ENCODE measurements around the gene PDE8B.
A peak's percentile ranks its signal among the peaks of the same experiment; 100 is the strongest.

Gene PDE8B

DNA sequence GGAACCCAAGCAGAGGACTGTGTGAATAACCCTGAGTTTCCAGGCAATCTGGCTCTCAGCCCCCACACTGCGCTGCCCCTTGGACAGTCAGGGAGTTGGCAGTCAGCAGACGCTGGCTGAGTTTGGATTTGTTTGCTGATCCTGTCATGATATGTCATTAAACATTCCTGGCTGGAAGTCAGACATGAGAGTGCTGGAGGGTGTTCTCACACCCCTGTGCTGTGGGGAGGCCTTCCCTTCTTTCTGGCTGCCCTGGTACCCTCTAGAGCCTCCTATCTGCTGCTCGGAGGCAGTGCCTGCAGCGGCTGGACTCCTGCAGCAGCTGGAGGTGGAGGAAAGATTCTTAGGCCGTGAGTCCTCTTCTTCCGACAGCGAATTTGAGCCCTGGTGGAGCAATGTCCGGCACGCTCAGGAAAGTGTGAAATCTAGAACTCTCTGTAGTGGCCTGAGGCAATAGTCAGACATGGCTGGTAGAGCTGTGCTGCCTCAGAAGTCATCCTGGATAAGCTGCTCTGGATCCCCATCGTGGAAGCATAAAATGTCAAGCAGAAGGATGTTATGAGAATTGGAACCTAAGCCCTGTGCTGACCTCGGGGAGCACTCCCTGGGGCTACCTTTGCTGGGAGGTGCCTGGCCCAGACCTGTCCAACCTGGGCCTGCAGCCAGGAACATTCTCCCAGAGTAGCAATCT lies 72.0 kb downstream of the PDE8B start (continued):
- no peak for TF ChIP-seq ZNF70 (CRISPR knock-in tag; IDR thresholded peaks at IDR 0.05)
- no peak for TF ChIP-seq ESRRG (CRISPR knock-in tag; IDR thresholded peaks at IDR 0.05)
- TF ChIP-seq RARB (CRISPR knock-in tag; IDR thresholded peaks at IDR 0.05) = no peak
- TF ChIP-seq ISL1 (CRISPR knock-in tag; IDR thresholded peaks at IDR 0.05) = no peak
- no peak for TF ChIP-seq ZFP30 (CRISPR knock-in tag; IDR thresholded peaks at IDR 0.05)
- no peak for TF ChIP-seq PPARA (CRISPR knock-in tag; IDR thresholded peaks at IDR 0.05; ENCODE audit: borderline replicate concordance)

DNA sequence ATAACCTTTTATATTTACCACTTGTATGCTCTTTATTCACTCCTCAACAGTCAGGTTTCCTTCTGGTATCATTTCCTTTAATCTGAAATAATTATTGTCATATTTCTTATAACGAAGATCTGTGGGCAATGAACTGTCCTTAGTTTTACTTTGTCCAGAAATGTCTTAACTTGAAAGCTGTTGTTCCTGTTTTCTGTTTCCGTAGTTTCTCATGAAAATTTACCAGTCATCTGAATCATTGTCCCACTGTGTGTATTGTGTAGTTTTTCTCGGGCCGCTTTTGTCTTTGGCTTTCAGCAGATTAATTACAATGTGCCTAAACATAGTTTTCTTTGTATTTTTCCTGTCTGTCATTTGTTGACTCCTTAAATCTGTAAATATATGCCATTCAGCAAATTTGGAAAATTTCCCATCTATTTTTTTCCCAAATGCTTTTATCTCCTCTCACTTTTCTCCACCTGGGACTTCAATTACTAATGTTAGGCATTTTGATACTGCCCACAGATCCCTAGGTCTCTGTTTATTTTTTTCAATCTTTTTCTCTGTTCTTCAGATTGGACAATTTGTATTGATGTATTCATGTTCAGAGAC lies 74.9 kb downstream of the PDE8B start:
- no peak for ATAC-seq
- TF ChIP-seq, protein P1, sequence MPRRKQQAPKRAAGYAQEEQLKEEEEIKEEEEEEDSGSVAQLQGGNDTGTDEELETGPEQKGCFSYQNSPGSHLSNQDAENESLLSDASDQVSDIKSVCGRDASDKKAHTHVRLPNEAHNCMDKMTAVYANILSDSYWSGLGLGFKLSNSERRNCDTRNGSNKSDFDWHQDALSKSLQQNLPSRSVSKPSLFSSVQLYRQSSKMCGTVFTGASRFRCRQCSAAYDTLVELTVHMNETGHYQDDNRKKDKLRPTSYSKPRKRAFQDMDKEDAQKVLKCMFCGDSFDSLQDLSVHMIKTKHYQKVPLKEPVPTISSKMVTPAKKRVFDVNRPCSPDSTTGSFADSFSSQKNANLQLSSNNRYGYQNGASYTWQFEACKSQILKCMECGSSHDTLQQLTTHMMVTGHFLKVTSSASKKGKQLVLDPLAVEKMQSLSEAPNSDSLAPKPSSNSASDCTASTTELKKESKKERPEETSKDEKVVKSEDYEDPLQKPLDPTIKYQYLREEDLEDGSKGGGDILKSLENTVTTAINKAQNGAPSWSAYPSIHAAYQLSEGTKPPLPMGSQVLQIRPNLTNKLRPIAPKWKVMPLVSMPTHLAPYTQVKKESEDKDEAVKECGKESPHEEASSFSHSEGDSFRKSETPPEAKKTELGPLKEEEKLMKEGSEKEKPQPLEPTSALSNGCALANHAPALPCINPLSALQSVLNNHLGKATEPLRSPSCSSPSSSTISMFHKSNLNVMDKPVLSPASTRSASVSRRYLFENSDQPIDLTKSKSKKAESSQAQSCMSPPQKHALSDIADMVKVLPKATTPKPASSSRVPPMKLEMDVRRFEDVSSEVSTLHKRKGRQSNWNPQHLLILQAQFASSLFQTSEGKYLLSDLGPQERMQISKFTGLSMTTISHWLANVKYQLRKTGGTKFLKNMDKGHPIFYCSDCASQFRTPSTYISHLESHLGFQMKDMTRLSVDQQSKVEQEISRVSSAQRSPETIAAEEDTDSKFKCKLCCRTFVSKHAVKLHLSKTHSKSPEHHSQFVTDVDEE (CRISPR knock-in tag; IDR thresholded peaks at IDR 0.05) = no peak
- TF ChIP-seq RARB (CRISPR knock-in tag; IDR thresholded peaks at IDR 0.05) (no peak), ESRRG (CRISPR knock-in tag; IDR thresholded peaks at IDR 0.05) (no peak), CSDC2 (CRISPR knock-in tag; IDR thresholded peaks at IDR 0.05) (no peak), ZC3H10 (CRISPR knock-in tag; IDR thresholded peaks at IDR 0.05) (no peak), ZNF8 (CRISPR knock-in tag; IDR thresholded peaks at IDR 0.05) (no peak), ARNTL (CRISPR knock-in tag; IDR thresholded peaks at IDR 0.05; ENCODE audit: borderline replicate concordance, low read depth) (no peak), ZFP3 (CRISPR knock-in tag; IDR thresholded peaks at IDR 0.05) (no peak), ZFP30 (CRISPR knock-in tag; IDR thresholded peaks at IDR 0.05) (no peak), BACH2 (CRISPR knock-in tag; IDR thresholded peaks at IDR 0.05; ENCODE audit: borderline replicate concordance) (no peak), OSR1 (CRISPR knock-in tag; IDR thresholded peaks at IDR 0.05) (no peak), TOX (CRISPR knock-in tag; IDR thresholded peaks at IDR 0.05; ENCODE audit: borderline replicate concordance) (no peak), ZNF70 (CRISPR knock-in tag; IDR thresholded peaks at IDR 0.05) (no peak)
- TF ChIP-seq, protein P2, sequence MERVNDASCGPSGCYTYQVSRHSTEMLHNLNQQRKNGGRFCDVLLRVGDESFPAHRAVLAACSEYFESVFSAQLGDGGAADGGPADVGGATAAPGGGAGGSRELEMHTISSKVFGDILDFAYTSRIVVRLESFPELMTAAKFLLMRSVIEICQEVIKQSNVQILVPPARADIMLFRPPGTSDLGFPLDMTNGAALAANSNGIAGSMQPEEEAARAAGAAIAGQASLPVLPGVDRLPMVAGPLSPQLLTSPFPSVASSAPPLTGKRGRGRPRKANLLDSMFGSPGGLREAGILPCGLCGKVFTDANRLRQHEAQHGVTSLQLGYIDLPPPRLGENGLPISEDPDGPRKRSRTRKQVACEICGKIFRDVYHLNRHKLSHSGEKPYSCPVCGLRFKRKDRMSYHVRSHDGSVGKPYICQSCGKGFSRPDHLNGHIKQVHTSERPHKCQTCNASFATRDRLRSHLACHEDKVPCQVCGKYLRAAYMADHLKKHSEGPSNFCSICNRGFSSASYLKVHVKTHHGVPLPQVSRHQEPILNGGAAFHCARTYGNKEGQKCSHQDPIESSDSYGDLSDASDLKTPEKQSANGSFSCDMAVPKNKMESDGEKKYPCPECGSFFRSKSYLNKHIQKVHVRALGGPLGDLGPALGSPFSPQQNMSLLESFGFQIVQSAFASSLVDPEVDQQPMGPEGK (CRISPR knock-in tag; IDR thresholded peaks at IDR 0.05; ENCODE audit: borderline replicate concordance) = no peak
- TF ChIP-seq, protein P3, sequence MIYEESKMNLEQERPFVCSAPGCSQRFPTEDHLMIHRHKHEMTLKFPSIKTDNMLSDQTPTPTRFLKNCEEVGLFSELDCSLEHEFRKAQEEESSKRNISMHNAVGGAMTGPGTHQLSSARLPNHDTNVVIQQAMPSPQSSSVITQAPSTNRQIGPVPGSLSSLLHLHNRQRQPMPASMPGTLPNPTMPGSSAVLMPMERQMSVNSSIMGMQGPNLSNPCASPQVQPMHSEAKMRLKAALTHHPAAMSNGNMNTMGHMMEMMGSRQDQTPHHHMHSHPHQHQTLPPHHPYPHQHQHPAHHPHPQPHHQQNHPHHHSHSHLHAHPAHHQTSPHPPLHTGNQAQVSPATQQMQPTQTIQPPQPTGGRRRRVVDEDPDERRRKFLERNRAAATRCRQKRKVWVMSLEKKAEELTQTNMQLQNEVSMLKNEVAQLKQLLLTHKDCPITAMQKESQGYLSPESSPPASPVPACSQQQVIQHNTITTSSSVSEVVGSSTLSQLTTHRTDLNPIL (CRISPR knock-in tag; IDR thresholded peaks at IDR 0.05; ENCODE audit: low read depth) = no peak

DNA sequence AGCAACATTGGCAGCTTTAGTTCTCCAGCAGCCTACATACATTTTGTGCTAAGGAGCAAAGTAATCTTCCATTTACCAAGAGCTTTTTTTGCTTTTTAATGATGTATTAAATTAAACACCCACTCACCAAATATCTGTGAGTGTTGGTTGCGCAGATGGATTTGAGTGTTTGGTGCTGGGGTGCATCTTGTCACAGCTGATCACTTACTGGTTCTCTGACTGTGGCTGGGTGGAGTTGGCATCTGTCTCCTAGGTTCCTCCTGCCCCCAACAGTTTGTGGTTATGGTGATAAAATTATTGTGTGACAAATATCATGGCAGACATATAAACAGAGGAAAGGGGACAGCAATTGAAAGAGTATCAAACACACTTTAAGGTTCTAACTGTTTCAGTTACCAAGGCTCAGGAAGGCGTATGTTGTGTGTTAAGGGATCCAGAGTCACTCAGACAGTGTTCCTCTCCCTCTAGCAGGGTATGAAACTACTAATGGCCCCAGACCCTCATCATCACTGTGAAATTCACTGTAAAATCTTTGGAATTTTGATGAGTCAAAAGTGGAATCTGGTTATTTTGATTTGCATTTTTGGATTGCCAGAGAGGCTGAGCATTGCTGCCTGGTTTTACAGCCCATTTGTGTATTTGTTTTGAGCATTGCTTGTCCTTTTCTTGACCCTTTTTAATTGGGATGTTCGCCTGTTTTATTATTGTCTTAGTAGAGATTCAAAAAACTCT lies 81.7 kb downstream of the PDE8B start:
- TF ChIP-seq ISL1 (CRISPR knock-in tag; IDR thresholded peaks at IDR 0.05) (peak; percentile 44), ZC3H10 (CRISPR knock-in tag; IDR thresholded peaks at IDR 0.05) (no peak)
- ATAC-seq = no peak

DNA sequence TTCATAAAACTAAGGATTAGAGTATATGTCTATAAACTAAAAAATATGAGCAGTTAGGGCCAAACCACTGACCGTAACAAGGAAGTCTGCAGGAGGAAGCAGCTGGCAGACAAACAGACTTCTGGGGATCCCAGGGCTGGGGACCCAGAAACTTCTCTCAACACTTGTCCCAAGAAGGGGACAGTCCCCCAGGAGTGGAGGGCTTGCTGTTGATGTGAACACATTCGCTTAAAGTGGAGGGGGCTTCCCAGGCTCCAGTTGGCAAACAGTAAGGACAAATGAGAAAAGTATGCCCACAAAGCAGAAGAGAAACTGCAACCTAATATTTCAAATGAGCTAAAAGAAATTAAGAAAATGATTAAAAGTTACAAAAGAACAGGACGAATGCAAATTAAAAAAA lies 83.7 kb downstream of the PDE8B start:
- TF ChIP-seq ZNF8 (CRISPR knock-in tag; IDR thresholded peaks at IDR 0.05) = no peak
- ATAC-seq = no peak

DNA sequence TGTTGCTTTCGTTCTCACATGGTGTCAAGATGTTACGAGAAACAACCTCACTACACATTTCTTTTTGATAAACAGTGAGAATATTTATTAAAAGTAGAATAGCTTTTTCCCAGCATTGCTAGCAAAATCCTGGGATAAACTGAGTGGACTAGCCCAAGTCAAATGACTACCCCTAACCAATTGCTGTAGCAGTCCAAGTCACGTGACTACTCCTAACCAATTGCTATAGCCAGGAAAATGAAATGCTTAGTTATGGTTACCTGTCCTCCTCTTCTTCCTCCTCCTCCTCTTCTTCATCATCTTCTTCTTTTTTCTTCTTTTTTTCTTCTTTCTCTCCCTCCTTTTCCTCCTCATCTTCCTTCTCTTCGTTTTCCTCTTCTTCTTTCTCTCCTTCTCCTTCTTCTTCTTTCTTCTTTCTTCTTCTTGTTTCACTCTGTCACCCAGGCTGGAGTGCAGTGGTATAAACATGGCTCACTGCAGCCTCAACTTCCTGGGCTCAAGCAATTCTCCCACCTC lies 85.4 kb downstream of the PDE8B start:
- no peak for TF ChIP-seq TOX (CRISPR knock-in tag; IDR thresholded peaks at IDR 0.05; ENCODE audit: borderline replicate concordance)
- TF ChIP-seq ZNF70 (CRISPR knock-in tag; IDR thresholded peaks at IDR 0.05) = no peak
- TF ChIP-seq, protein P2 (CRISPR knock-in tag; IDR thresholded peaks at IDR 0.05; ENCODE audit: borderline replicate concordance) = no peak
- TF ChIP-seq, protein P4, sequence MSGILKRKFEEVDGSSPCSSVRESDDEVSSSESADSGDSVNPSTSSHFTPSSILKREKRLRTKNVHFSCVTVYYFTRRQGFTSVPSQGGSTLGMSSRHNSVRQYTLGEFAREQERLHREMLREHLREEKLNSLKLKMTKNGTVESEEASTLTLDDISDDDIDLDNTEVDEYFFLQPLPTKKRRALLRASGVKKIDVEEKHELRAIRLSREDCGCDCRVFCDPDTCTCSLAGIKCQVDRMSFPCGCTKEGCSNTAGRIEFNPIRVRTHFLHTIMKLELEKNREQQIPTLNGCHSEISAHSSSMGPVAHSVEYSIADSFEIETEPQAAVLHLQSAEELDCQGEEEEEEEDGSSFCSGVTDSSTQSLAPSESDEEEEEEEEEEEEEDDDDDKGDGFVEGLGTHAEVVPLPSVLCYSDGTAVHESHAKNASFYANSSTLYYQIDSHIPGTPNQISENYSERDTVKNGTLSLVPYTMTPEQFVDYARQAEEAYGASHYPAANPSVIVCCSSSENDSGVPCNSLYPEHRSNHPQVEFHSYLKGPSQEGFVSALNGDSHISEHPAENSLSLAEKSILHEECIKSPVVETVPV (CRISPR knock-in tag; IDR thresholded peaks at IDR 0.05) = no peak
- no peak for ATAC-seq
